HG03457 (cell line): Measurements from ENCODE around the gene LPCAT2.

Experiments
- ATAC-seq: cut with Tn5 transposase; IDR thresholded peaks from one replicate; pipeline ENCODE4 v1.9.1; 2021; ENCODE audit warnings: moderate number of reproducible peaks; ENCODE audit not compliant: unreplicated experiment

LPCAT2 gene

DNA sequence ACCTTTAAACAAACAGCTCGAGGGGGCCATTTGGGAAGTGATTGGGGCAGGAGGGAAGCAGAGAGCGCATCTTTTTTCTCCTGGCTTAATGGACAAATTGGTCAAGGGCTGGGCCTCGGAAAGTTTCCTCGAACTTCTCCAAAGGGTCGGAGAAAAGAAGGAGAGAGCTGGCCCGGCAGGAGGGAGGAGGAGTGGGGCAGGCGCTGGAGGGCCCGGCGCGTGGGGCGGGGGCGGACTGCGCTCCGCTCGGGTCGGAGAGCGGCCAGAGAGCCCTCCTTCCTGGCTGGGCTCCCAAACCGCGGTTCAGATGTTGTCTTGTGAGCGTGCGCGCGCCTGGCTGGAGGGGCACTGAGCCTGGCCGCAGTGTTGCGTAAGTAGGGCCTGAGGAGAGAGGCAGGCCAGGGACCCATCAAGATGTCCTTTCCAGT is 28.6 kb upstream of the LPCAT2 start:
- ATAC-seq: no peak

DNA sequence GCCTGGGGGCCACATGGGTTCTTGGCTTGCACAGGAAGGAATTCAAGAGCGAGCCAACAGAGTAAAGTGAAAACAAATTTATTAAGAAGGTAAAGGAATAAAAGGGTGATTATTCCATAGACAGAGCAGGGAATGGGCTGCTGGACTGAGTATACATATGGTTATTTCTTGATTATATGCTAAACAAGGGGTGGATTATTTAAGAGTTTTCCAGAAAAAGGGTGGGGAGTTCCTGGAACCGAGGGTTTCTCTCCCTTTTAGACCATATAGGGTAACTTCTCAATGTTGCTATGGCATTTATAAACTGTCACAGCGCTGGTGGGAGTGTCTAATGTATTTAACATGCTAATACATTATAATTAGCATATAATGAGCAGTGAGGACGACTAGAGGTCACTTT is 27.8 kb upstream of the LPCAT2 start:
- no peak for ATAC-seq

DNA sequence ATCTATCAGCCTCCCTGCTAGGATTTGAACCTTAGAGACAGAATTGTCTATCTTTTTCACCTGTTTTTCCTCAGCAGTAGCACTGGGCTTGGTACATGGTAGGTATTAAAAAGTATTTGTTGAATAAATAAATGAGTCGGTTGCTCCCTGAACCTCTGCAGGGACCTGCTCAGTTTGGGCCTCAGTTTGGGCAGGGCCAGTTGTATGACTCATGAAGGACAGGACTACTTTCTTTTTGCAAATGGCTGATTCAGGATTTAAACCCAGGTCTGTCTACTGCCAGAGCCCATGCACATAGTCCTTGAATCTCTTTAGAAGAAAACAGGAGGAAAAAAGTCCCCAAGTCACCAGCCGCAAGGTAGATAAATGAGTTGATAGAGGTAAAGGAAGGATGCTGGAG is 26.8 kb upstream of the LPCAT2 start:
- no peak for ATAC-seq

DNA sequence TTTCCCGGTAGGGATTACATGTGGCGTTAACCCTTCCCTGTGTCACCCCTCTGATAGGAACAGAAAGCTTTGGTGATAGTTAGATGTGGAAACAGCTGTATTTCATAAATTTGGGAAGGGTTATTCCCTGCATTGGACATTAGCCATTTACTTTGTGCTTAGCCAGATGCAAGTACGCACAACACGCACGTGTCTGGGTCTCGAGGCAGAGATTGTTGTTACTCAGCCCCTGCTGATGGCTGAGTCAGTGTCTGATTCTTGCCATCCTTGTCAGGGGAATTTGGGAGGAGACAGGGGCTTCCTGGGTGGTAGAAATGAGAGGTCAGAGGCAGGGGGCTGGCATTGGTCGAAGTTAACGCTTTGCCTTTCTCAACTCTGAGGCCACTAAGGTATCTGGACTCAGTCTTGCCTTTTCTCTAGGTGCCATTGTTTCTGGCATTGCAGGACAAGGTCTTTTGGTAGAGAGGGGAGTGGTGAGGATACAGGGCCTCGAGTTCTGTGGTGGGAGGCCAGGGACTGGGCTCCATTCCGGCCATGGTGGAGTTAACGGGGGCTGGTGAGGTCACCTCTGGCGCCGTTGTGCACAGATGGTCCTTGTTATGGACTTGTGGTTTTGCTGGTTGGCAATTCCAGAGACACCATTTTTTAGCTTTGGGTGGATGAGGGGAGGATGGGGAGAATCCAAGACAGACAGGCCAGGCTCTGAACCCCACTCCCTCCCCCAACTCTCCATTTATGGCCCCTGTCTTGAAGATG is 21.6 kb upstream of the LPCAT2 start:
- no peak for ATAC-seq

DNA sequence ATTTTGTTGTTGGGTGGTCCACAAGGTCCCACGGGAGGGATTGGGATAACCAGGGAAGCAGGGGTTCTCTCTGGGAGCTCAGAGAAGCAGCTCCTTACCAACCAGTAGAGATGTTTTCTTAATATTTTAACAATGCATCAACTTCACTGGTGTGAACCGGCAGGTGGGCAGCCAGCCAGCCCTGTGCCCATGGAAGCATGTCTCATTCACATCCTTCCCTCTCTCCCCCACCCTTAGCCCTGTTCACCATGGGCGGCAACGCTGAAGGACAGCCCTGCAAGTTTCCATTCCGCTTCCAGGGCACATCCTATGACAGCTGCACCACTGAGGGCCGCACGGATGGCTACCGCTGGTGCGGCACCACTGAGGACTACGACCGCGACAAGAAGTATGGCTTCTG is 20.6 kb upstream of the LPCAT2 start:
- ATAC-seq: no peak

DNA sequence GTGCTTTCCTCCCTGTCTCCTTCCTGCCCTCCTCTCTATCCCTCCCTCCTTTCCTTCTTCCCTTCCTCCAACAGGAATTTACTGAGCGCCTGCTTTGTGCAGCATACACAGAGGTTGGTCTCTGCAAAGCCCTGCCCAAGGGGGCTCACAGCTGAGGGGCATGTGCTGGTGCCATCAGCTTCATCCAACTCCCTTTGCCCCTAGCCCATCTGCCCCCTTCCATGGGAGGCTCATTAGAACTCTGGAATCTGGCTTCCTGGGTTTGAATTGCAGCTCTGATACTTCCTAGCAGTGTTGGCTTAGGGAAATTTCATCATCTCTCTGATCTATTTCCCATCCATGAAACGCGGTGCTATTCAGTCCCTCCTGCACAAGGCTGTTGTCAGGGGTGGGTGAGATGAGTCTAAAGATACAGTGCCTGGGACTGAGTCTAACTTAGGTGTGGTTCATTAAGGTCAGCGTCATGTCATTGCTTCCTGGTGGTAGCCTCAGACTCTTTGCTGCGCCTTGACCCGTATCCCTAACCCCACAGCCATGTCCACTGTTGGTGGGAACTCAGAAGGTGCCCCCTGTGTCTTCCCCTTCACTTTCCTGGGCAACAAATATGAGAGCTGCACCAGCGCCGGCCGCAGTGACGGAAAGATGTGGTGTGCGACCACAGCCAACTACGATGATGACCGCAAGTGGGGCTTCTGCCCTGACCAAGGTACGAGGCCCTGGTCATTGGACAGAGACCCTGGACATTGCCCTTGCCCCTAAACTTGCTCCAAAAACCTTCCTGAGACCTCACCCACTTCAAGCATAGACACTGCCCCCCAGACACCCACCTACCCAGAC is 19.5 kb upstream of the LPCAT2 start:
- ATAC-seq: no peak

DNA sequence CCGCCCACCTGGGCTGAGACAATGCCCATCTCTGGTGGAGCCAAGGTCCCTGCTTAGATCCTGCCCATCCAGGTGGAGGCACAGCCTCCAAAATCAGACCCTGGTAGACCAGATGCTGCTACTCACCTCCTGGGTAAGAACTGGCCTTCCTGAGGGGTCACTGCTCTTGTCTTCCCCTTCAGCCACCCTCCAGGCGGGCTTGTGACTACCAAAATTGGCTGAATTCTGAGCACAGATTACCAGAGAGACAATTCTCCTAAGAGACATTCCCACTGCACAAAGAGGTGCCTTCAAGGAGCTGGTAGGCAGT is 19.0 kb upstream of the LPCAT2 start:
- no peak for ATAC-seq

DNA sequence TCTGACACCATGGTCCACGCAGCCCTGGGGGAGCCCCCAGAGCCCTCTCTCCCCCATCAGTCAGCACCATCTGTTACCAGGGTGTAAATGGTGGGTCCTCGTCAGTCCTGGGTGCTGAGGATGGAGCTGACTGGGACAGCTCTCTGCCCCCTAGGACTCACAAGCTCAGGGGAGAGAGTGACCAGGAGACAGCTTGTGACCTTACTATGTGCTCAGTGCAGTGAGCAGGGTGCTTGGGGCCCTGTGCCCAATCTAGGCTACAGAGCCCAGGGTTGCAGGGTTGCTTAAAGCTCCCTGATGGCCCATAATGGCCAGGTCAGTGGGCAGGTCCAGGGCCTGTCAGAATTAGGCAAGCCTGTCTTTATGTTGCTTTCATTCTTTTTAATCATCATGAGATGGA is 18.6 kb upstream of the LPCAT2 start:
- no peak for ATAC-seq

DNA sequence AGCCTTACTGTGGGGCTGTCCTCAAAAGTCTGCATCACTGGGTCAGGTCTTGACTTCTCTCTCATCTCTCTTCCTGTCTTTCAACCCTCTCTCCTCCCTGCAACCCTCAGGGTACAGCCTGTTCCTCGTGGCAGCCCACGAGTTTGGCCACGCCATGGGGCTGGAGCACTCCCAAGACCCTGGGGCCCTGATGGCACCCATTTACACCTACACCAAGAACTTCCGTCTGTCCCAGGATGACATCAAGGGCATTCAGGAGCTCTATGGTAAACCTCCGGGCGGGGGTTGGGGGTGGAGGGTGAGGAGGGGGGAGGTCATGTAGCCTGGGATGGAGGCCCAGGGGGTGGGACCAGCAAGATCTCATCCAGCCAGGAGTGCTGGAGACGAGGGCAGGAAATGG is 17.2 kb upstream of the LPCAT2 start:
- no peak for ATAC-seq

DNA sequence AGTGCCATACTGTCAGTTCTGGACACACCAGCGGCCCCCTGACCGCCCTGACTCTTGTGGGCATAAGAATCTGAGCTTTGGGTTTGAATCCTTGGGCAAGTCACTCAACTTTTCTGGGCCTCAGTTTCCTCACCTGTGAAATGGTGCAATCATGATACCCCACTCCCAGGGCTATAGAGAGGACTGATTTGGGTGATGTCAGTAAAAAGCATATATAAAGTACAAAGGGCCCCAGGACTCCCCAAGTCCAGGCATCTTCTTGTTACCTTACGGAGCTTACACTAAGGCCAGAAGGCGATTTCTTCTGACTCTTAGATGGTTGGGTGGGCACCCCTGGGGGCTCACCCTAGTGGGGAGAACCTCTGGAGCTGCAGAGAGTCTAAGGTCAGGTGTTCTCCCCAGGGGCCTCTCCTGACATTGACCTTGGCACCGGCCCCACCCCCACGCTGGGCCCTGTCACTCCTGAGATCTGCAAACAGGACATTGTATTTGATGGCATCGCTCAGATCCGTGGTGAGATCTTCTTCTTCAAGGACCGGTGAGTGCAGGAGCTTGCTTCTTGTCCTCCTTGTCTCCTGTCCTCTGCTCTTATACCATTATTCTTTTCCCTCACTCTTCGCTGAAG is 16.0 kb upstream of the LPCAT2 start:
- no peak for ATAC-seq

DNA sequence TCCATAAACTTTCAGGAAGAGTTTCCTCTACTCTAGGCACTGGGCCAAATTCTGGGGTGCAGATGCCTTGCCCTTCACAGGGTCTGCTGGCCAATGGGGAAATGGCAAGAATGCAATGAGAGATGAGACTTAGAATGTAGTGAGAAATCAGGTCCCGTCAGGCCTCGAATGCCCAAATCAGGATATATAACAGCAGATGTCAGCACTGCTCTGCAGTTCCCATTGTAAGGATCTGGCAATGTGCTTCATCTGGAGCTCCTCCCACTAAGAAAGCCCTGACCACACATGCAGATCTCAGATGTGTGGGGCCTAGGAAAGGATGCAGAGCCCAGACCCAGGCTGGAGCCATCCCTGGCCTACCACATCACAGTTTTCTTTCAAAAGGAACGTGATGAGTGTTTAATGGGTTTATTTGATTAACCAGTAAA is 13.9 kb upstream of the LPCAT2 start:
- ATAC-seq: no peak

DNA sequence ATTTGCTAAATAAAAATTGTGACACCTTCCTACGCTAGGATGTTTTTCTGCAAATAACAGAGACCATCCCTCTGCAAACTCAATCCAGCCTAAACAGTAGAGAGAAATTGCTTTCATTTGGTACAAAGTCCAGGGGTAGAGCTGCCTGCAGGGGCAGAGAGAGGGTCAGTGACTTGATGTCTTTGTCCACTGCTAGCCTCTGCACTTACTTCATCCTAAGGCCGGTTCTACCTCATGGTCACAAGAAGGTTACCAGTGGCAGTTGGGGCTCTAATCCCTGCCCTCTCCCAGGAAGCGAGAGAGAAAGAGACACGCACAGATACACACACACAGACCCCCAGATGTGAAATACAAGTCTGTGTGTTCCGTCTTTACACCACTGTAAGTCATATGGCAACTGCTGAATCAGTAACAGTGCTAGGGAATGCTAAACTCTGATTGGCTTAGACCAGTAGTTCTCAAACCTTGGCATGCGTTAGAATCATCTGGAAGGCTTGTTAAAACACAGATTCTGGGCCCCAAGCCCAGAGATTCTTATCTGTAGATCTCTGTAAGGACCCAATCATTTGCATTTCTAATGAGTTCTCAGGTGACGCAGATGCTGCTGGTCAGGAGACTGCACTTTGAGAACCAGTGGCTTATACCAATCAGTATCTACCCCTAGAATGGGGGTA is 13.1 kb upstream of the LPCAT2 start:
- no peak for ATAC-seq

DNA sequence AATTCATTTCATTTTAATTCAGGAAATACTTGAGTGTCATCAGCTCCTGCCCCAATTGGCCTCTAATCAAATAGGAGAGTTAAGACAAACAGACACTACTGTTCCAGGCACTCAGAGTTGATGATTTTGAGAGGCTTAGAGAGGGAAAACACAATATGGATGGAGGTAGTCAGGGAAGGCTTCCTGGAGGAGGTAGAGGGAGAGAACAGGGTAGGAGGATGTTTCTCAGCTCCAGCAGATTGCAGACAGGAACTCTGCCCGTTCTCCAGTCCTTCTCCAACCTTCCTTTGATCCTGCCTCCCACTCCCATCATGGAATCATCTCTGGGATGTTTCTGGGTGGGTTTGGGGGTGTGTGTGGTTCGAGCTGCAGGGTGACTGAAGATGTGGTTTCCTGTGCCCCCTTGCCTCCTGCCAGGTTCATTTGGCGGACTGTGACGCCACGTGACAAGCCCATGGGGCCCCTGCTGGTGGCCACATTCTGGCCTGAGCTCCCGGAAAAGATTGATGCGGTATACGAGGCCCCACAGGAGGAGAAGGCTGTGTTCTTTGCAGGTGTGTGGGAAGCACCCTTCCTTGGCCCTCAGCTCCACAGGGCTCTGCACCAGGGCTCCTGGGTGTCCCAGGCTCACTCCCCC is 12.2 kb upstream of the LPCAT2 start:
- ATAC-seq: no peak

DNA sequence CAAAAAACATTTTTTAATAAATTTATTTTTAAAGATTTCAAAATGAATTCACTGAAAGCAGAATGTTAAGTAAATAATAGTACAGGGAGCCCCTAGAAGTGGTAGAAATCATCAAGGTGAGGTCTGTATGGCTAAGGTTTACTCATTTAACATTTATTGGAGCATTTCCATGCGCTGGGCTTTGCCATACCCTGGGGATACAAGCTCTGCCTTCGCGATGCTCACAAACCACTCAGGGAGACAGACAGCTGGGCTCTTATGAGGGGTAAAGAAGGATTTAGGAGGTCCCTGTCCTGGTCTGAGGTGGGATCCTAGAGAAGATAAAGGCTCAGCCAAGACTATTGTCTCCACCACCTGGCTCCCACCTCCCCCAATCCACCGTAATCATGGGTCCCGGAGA is 11.3 kb upstream of the LPCAT2 start:
- ATAC-seq: no peak

DNA sequence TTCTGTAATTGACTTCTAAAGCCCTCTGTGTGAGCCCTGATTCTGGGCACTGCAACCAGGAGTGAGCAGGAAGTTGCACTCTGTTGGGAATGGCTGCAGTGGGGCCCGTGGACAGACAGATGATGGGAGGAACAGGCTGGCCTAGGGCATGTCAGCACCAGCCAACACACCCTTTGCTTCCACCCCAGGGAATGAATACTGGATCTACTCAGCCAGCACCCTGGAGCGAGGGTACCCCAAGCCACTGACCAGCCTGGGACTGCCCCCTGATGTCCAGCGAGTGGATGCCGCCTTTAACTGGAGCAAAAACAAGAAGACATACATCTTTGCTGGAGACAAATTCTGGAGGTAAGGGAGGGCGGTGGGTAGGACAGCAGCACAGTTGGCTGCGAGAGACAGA is 10.8 kb upstream of the LPCAT2 start:
- ATAC-seq: no peak

DNA sequence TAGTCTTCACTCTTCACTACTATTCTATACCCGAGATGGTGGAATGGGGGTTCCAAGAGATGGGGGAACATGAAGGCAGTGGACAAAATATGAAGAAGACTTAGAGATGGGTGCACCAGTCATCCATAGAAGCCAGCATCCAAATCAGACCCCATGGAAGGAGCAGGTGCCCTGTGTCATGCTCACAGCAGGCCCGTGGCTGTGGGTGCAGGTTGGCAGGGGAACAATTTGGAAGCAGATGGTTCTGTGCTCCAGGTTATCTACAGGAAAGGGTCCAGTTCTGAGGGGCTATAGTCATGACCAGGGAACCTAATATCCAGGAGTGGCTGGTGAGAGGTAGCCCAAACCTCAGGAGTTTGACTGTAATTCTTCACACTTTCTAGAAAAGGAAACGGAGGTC is 9.6 kb upstream of the LPCAT2 start:
- no peak for ATAC-seq

DNA sequence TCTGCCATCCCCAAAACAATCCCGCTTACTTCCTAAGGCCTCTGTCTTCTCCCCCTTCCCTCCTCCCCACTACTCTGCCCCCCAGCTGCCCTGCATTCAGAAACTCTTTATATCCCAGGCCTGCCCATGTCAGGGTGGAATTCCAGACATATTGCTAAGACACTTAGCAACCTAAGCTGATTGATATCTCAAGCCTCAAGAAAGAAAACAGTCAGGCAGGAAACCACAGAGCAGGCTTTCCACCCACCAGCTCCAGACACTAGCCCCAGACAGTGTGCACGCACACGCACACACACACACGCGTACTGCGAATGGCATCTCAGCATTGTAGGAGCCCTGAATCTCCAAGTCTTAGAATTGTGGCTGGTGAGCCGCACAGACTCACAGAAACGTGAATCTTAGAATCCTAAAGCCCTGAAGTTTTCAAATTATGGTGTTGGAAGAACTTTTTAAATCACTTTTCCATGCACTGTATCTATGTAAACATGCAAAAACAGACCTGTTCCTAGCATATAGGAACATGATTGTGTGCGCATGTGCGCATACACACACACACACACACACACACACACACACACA is 8.8 kb upstream of the LPCAT2 start:
- ATAC-seq: no peak

DNA sequence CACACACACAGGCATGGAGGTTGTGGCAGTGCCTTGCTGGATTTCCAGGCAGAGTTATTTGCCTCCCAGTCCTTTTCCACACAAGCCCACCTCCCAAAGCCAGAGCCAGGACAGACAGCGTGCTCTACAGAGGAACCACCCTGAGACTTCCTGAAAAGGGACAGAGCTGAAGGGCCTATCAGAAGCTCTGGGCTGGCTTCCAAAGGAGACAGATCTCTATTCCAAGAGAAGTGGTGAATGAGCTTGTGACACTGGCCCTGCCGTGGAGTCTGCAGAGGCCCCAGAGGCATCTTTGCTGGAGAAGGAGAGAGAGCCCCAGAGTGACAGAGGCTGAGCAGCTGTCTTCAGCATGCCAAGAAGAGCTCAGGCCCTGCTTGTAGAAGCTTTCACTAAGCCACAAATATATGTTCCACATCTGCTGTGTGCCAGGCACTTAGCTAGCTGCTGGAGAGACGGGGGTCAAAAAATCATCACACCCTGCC is 8.3 kb upstream of the LPCAT2 start:
- no peak for ATAC-seq

DNA sequence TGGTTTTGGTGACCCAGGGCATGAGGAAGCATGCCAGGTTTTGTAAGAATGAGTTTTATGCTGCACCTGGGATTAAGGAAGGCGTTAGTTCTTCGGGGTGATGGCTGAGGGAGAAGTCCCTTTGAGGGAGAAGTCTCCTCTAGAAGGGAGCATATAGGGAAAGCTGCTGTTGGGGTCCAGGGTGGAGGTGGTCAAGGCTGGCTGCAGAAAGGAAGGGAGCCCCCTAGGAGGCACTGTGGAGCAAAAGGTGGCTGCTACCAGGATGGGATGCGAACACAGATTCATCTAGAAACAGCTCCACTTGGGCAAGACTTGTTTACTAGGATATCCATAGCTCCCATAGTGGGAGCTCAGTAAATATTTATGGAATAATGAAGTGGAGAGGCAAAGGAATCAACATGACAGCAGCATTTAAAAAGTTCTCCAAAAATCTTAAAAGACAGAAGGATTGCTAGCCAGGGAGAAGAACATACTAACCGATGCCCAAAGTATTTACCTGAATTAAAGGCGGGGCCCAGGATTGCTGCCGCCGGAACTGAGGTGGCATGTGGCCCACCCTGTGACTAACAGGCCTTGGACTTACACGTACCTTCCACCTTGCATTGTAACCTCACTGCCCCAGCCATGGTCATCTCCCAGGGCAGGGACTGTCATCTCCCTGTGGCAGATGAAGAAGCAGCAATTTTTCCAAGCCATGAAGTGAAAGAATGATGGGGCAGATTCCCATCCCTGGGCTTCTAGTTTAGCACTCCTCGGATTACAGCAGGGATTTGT is 7.1 kb upstream of the LPCAT2 start:
- ATAC-seq: no peak
